NCI-H1105 (cell line): ENCODE data around the gene TMED4.

Experiments used
- DNase-seq: peaks from one replicate; lab custom pipeline; 2025; lab: John Stamatoyannopoulos, UW

Gene TMED4

GRCh38 chr7:44539669-44540506 lies 42.1 kb downstream of the TMED4 start:
- DNase-seq = no peak

DNA sequence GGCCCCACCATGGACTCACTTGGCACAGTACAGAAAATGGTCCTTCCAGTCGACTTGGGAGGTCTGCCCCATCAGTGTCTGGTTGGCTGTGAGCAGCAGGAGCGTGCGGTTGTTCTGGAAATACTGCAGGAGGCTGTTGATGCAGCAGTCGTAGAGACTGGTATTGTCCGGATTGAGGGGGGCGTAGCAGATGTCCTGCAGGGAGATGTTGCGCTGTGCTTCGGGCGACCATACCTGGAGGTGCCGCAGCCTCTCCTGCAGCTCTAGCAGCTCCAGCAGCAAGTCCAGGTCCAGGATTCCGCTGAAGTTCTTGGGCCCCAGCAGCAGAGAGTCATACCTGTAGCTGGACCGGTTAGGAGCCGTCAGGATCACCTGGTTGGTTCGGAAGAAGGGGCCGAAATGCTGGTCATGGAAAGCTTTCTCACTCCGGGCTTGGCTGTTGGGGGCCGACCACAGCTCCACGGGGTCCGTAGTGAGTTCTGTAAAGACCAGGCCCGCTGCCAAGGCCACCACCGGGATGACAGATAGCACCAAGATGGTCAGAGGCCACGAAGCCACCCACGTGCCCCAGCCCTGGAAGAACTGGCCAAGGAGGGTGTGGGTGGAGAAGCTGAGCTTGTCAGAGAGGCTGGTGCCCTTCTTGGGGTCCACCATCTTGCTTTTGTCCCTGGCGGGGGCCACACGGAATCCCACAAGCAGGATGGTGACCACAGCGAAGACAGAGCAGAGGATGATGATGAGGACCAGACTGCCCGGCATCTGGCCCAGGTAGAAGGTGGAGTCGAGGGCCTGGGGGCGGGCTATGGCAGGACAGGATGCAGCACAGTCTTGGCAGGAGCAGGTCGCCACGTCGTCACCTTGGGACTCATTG lies 43.0 kb downstream of the TMED4 start:
- no peak for DNase-seq

DNA sequence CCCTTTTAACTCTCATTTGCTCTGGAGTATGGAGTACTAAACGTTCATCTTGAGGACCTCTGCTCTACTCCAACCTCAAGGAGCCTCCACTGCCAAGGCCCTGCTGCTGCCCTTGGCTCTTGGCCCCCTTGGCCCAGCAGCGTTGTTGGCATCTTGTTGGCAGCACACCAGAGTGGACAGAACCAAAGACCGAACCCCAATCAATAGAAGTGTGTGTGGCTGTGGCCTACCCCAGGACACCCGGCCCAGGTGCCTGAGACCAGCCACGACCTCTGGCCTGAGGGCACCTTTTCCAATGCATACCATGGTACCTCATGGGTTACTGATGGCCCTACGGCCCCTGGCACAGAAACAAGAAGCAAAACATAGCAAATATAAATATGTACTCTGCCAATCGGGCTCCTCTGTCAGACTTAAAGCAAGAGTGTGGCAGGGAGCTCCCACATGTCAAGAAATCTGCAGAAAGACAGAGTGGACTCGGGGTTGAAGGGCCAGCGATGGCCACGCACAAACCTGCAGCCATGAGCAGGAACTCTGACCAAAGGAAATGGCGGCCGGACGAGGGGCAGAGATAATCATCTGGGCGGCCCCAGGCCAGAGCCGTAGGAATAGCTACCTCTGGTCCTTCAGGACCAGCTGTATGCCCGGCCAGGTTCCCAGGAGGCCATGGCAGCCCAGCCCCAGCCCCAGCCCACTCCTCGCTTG lies 43.8 kb downstream of the TMED4 start:
- no peak for DNase-seq

- DNase-seq = no peak
Measured at GRCh38 chr7:44537442-44537841, 44.6 kb downstream of the TMED4 start.

DNA sequence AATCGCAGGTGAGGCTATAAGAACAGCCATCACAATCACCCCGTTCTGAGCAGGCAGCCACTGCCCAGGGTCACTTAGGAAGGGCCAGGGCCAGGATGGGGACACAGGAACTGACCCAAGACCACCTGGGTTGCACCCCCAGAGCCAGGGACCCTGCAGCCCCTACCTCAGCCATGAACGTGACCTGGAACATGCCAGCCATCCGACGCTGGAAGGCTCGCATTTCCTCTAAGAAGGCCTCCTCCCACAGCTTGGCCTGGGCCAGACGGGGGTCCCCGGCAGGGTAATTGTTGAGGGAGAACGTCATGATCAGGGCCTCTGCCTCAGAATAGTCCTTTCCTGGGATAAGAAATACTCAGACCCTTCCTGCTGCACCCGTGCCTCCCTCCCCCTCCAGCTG lies 45.9 kb downstream of the TMED4 start:
- DNase-seq = no peak

DNA sequence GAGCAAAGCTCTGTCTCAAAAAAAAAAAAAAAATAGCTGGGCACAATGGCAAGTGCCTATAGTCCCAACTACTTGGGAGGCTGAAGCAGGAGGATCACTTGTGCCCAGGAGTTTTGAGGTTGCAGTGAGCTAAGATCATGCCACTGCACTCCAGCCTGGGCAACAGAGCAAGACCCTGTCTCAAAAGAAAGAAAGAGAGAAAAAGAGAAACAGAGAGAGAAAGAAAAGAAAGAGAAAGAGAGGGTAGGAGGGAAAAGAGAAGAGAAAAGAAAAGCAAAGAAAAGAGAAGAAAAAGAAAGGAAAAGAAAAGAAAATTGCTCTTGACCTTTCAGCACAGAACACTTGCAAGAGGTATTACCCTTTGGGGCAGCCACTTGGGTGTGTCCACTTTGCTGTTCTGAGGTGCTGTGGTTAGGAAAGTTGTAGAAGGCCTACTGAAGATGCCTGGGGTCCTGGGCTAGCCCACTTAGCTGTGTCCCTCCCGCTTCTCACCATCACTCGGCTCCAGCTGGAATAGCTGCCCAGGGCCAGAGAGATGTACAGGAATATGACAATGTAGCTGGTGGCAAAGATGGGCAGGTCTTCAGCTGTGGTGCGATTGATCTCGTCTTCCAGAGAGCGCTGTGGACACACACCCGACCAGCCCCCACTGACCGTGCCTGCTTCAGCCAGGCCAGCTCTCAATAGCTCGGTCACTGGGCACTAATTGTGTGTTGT lies 46.5 kb downstream of the TMED4 start:
- DNase-seq = no peak

- DNase-seq = peak; percentile 6
Measured at GRCh38 chr7:44534501-44534900, 47.5 kb downstream of the TMED4 start.

DNA sequence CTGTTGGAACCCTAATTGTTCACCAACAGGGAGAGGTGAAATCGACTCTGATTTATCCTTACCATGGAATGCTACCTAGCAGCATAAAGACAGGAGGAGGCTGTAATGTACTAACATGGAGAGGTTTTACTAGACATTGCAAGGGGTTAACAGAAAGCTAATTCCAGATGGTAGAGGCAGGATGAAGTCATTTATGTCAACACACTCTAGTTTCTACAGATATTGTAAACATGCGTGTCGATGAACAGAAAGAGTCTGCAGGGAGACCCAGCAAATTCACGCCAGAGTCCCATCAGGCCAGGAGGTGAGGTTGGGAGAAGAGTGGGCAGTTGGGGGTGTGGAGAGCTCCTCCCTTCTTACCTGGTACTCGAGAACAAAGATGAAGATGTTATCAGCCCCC lies 47.9 kb downstream of the TMED4 start:
- DNase-seq = no peak

DNA sequence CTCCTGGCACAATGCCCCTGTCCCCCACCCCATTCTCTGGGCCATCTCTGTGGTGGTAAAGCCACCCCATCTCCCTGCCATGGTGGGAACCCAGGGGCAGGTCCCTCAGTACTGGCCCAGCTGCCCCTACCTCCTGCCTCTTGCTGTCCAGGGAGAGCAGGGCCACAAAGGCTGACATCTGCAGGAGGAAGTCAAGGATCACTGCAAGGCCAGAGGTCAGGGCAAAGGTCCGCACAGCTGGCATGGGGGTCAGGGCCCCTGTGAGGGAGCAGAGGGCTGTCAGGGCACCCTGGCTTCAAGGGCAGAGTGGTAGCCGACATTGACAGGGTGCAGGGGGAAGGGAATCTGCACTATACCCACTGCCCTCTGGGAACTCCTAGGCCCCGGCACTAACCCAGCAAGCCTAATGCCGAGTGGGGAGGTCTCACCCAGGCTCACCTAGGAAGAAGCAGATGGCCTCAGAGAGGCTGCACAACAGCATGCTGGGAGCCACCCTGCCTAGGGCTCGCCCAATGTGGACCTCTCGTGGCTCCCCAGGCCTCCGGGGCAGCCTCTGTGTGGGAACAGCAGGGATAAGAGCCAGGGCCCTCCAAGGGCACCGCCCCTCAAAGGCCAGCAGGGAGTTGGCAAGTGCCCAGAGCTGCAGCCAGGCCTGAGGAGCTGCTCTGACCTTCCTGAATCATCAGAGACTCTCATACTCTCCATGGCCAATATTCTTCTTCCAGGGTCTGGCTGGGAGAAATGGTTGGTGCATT lies 48.6 kb downstream of the TMED4 start:
- DNase-seq = no peak

- no peak for DNase-seq
Measured at GRCh38 chr7:44531421-44532380, 50.3 kb downstream of the TMED4 start.

DNA sequence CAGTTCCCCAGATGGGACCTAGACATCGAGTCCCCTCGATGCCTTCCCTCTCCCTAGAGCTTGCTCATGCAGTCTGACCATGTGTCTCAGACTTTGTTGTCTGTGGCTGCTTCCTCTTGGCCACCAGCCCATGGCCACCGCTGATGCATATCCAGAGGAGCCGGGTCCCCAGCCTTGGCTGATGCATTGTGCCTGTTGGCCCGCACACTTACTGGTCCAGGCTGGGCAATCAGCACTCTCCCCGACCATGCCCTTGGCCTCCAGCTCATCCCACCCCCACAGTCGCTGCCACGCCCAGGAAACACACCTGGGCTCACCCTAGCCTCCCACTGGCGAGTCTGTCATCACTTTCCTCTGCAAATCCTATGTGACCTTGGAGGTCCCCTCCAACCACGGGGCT lies 51.0 kb downstream of the TMED4 start:
- no peak for DNase-seq
